Measurements from ENCODE around the gene CHD3.

CHD3 gene

DNA sequence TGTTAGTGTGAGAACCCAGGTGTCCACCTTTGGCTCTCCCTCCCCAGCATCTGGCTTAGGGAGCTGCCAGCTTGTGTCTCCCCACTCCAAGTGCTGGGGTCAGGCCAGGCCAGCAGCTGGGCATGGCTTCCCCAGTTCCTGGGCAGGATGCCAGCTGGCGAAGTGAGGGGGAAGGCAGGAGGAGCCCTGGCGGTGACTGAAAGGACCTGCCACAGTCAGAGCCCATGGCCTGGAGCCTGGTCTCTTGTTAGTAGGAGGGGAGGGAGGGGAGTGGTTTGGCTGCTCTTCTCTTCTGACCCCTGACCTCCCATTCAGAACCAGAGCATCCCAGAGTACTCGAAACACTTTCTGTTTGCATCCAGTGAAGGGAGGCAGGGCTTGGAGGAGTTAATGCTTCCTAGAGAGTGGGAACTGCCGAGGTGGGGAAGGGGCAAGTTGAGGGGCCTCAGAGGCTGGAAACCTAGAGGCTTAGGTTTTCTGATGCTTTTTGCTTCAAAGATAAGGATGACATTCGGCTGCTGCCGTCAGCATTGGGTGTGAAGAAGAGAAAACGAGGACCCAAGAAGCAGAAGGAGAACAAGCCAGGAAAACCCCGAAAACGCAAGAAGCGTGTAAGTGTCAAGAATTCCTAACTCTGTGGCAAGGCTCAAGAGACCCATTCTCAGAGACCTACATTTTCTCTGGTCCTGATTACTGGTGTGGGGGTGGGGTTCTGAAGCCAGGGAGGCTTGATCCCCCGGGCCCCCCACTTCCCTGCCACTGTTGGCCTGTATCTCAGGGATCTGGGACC is 772 bp downstream of the CHD3 start:
- Histone ChIP-seq H3K9ac (ENCODE audit: low read length) (no peak overlapping the region), H3K27ac (ENCODE audit: low read depth, low read length, poor library complexity, severe bottlenecking) (peak overlapping the region; percentile 16), H3F3A (ENCODE audit: insufficient read depth, low read length) (no peaks in the 10 kb centered on the region), H3K9me3 (ENCODE audit: low read length) (no peaks in the 10 kb centered on the region), H2AFZ (ENCODE audit: low read length) (no peak overlapping the region), H3K27me3 (ENCODE audit: insufficient read depth, low read length) (no peaks in the 10 kb centered on the region), H3K36me3 (ENCODE audit: insufficient read depth, low read length) (peaks cover 51% of the 10 kb centered on the region), H3K4me1 (ENCODE audit: insufficient read depth, low read length, severe bottlenecking) (peaks cover 21% of the 10 kb centered on the region), H3K9me2 (ENCODE audit: low read depth, low read length) (no peaks in the 10 kb centered on the region), H3K4me2 (ENCODE audit: low read length) (peak overlapping the region; percentile 92; the same call in 1 of the 2 replicates), H3K4me3 (ENCODE audit: low read depth, low read length, poor library complexity, severe bottlenecking) (no peak overlapping the region), H4K20me1 (ENCODE audit: insufficient read depth, low read length) (no peaks in the 10 kb centered on the region), H3K79me2 (ENCODE audit: insufficient read depth, low read length) (peaks cover 21% of the 10 kb centered on the region)
- TF ChIP-seq, protein P1, sequence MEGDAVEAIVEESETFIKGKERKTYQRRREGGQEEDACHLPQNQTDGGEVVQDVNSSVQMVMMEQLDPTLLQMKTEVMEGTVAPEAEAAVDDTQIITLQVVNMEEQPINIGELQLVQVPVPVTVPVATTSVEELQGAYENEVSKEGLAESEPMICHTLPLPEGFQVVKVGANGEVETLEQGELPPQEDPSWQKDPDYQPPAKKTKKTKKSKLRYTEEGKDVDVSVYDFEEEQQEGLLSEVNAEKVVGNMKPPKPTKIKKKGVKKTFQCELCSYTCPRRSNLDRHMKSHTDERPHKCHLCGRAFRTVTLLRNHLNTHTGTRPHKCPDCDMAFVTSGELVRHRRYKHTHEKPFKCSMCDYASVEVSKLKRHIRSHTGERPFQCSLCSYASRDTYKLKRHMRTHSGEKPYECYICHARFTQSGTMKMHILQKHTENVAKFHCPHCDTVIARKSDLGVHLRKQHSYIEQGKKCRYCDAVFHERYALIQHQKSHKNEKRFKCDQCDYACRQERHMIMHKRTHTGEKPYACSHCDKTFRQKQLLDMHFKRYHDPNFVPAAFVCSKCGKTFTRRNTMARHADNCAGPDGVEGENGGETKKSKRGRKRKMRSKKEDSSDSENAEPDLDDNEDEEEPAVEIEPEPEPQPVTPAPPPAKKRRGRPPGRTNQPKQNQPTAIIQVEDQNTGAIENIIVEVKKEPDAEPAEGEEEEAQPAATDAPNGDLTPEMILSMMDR (IDR thresholded peaks at IDR 0.05; ENCODE audit: low read length), result no peak
- no peak for TF ChIP-seq EZH2 (IDR thresholded peaks at IDR 0.05; ENCODE audit: borderline replicate concordance, low read length)

DNA sequence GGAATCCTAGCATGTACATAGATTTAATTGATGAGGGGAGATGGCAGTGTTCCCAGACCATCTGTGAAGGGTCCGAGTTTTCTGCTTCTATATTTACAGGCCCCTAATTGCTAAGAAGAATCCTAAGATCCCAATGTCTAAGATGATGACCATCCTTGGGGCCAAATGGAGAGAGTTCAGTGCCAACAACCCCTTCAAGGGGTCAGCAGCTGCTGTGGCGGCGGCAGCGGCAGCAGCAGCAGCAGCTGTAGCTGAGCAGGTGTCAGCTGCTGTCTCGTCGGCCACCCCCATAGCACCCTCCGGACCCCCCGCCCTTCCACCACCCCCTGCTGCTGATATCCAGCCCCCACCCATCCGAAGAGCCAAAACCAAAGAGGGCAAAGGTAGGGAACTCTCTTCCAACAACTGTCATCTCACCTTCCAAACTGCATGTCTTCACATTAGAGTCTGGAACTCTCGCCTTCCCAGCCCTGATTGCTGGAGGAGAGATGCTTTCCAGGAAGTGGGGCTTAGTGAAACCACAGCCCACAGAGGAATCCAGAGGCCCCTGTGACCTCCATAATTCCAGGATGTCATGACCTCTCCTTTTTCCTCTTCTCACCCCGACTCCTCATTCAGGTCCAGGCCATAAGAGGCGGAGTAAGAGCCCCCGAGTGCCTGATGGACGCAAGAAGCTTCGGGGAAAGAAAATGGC is 4.7 kb downstream of the CHD3 start:
- Histone ChIP-seq H3K4me1 (ENCODE audit: insufficient read depth, low read length, severe bottlenecking) (peaks cover 6% of the 10 kb centered on the region), H3K27ac (ENCODE audit: low read depth, low read length, poor library complexity, severe bottlenecking) (no peak overlapping the region), H3K4me2 (ENCODE audit: low read length) (no peak overlapping the region), H3K27me3 (ENCODE audit: insufficient read depth, low read length) (no peaks in the 10 kb centered on the region), H3K4me3 (ENCODE audit: low read depth, low read length, poor library complexity, severe bottlenecking) (no peak overlapping the region), H3F3A (ENCODE audit: insufficient read depth, low read length) (no peaks in the 10 kb centered on the region), H3K79me2 (ENCODE audit: insufficient read depth, low read length) (0 out of 2 replicates have a peak, but pooled peaks cover 3% of the 10 kb centered on the region), H3K9me2 (ENCODE audit: low read depth, low read length) (no peaks in the 10 kb centered on the region), H4K20me1 (ENCODE audit: insufficient read depth, low read length) (no peaks in the 10 kb centered on the region), H2AFZ (ENCODE audit: low read length) (no peak overlapping the region), H3K9ac (ENCODE audit: low read length) (no peak overlapping the region), H3K9me3 (ENCODE audit: low read length) (no peaks in the 10 kb centered on the region), H3K36me3 (ENCODE audit: insufficient read depth, low read length) (peaks cover 87% of the 10 kb centered on the region)
- no peak for TF ChIP-seq EZH2 (IDR thresholded peaks at IDR 0.05; ENCODE audit: borderline replicate concordance, low read length)
- TF ChIP-seq, protein P1 (IDR thresholded peaks at IDR 0.05; ENCODE audit: low read length), result no peak

DNA sequence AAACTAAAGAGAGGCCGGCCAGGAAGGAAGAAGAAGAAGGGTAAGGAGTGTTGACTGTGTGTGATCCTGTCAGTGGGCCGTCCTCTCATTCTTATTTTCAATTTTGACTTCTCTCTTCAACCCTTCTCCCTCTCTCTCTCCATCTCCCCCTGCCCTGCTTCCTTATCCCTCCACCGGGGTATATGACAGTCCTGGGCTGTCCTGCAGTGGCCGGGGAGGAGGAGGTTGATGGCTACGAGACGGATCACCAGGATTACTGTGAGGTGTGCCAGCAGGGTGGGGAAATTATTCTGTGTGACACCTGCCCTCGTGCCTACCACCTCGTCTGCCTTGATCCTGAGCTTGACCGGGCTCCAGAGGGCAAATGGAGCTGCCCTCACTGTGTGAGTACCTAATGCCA is 5.6 kb downstream of the CHD3 start:
- H4K20me1 ChIP-seq (ENCODE audit: insufficient read depth, low read length), result no peaks in the 10 kb centered on the region
- H3K27ac ChIP-seq (ENCODE audit: low read depth, low read length, poor library complexity, severe bottlenecking), result no peak overlapping the region
- H3K36me3 ChIP-seq (ENCODE audit: insufficient read depth, low read length), result peaks cover 93% of the 10 kb centered on the region

More for the DNA sequence above, 5.6 kb downstream of the CHD3 start:
- H3K79me2 ChIP-seq (ENCODE audit: insufficient read depth, low read length), result no peaks in the 10 kb centered on the region
- no peak overlapping the region for H3K4me3 ChIP-seq (ENCODE audit: low read depth, low read length, poor library complexity, severe bottlenecking)
- no peaks in the 10 kb centered on the region for H3K4me1 ChIP-seq (ENCODE audit: insufficient read depth, low read length, severe bottlenecking)
- no peaks in the 10 kb centered on the region for H3K9me3 ChIP-seq (ENCODE audit: low read length)
- H3K9ac ChIP-seq (ENCODE audit: low read length), result no peak overlapping the region
- no peaks in the 10 kb centered on the region for H3K27me3 ChIP-seq (ENCODE audit: insufficient read depth, low read length)
- TF ChIP-seq, protein P1 (IDR thresholded peaks at IDR 0.05; ENCODE audit: low read length), result no peak
- TF ChIP-seq EZH2 (IDR thresholded peaks at IDR 0.05; ENCODE audit: borderline replicate concordance, low read length), result no peak
- no peaks in the 10 kb centered on the region for H3K9me2 ChIP-seq (ENCODE audit: low read depth, low read length)
- H3K4me2 ChIP-seq (ENCODE audit: low read length), result no peak overlapping the region
- H3F3A ChIP-seq (ENCODE audit: insufficient read depth, low read length), result no peaks in the 10 kb centered on the region
- no peak overlapping the region for H2AFZ ChIP-seq (ENCODE audit: low read length)

All from OCI-LY1 (cell line).